Uterus (tissue), 4 donors: Measurements from ENCODE around the gene NAP1L4. TPM values are rescaled to one million over a fixed set of nuclear protein-coding genes. Genes with fewer than 3 reads are reported as not detected.

Source experiments
- DNase-seq, 2 donors: peaks; one replicate each; pipeline ENCODE4 v3.0.0-alpha.2; 2019 to 2020
- H3K27ac ChIP-seq, 2 donors: fragments of 200-600 bp; sonication (generic); 1 replicate in 1 of 2; 2 replicates in 1 of 2; pipeline ENCODE4 v1.5.1; 2016 to 2018
- H3K27me3 ChIP-seq, 2 donors: fragments of 200-600 bp; sonication (generic); one replicate each; pipeline ENCODE4 v1.5.1; 2018 to 2019; ENCODE audit warnings: control low read depth in 1 of 2
- H3K36me3 ChIP-seq, 2 donors: fragments of 200-600 bp; sonication (generic); one replicate each; pipeline ENCODE4 v1.5.1; 2019; ENCODE audit warnings: control low read depth in 1 of 2
- H3K4me1 ChIP-seq, 2 donors: fragments of 200-600 bp; sonication (generic); one replicate each; pipeline ENCODE4 v1.5.1; 2018 to 2019; ENCODE audit warnings: control low read depth in 1 of 2
- H3K4me3 ChIP-seq, 2 donors: fragments of 200-600 bp; sonication (generic); 1 replicate in 1 of 2; 2 replicates in 1 of 2; pipeline ENCODE4 v1.5.1; 2018 to 2019; ENCODE audit warnings: mild to moderate bottlenecking in 1 of 2
- H3K9me3 ChIP-seq, 2 donors: fragments of 200-600 bp; sonication (generic); one replicate each; pipeline ENCODE4 v1.5.1; 2019; ENCODE audit warnings: control low read depth in 1 of 2
- CTCF ChIP-seq, 4 experiments: fragments of 200-600 bp in 2 of 4; fragments of 450-650 bp in 2 of 4; sonication (generic) in 2 of 4; IDR thresholded peaks; one replicate each; pipeline ENCODE4 v1.5.1; 2016 to 2019; ENCODE audit warnings: antibody characterized with exemption in 4 of 4, mild to moderate bottlenecking in 2 of 4, moderate library complexity in 1 of 4
- POLR2A ChIP-seq, 2 donors: fragments of 450-650 bp; IDR thresholded peaks; one replicate each; pipeline ENCODE4 v1.6.1; 2016; ENCODE audit warnings: antibody characterized with exemption in 2 of 2, mild to moderate bottlenecking in 1 of 2, moderate library complexity in 1 of 2
- intact Hi-C: fragments of 100-400 bp; cut with DNase I; formaldehyde crosslinking; loops from one replicate; pipeline ENCODE4 v1.15.1; 2023; ENCODE audit warnings: low total_unique reads
- total RNA-seq, 4 donors: library from RNA; depleted of rRNA in 3 of 4; stranded (reverse); fragments of >200 nt in 3 of 4; gene quantifications; one replicate each; pipeline versions ENCODE4 v1.1.0 to v1.2.4, GENCODE V29; 2014 to 2023
- donor health status: DM: yes; HTN: yes; CAD: no.

NAP1L4 gene
- total RNA-seq, 4 donors from 2014 or later, result 96.1 to 183 (median 129) TPM

- Histone ChIP-seq H3K4me1 (no peaks in the 10 kb centered on the region), H3K27ac (no peak overlapping the region), H3K36me3 (no peaks in the 10 kb centered on the region), H3K27me3 (no peaks in the 10 kb centered on the region), H3K4me3 (no peak overlapping the region), H3K9me3 (no peaks in the 10 kb centered on the region)
- TF ChIP-seq POLR2A (IDR thresholded peaks at IDR 0.05), result no peak
- TF ChIP-seq CTCF (IDR thresholded peaks at IDR 0.05), result no peak
- intact Hi-C loops, result no loop called here
- DNase-seq, result no peak
Measured at GRCh38 chr11:3015796-3016195, 23.7 kb upstream of the NAP1L4 start.

GRCh38 chr11:3014943-3015342 is 22.8 kb upstream of the NAP1L4 start:
- H3K4me3 ChIP-seq, result no peak overlapping the region
- intact Hi-C loops, result no loop called here
- no peaks in the 10 kb centered on the region for H3K9me3 ChIP-seq
- DNase-seq, result no peak
- H3K36me3 ChIP-seq, result no peaks in the 10 kb centered on the region
- no peaks in the 10 kb centered on the region for H3K27me3 ChIP-seq
- H3K4me1 ChIP-seq, result no peaks in the 10 kb centered on the region
- no peak for TF ChIP-seq CTCF (IDR thresholded peaks at IDR 0.05)
- TF ChIP-seq POLR2A (IDR thresholded peaks at IDR 0.05), result no peak
- no peak overlapping the region for H3K27ac ChIP-seq

- Histone ChIP-seq H3K4me3 (no peak overlapping the region), H3K27ac (no peak overlapping the region), H3K36me3 (no peaks in the 10 kb centered on the region), H3K9me3 (no peaks in the 10 kb centered on the region), H3K4me1 (no peaks in the 10 kb centered on the region), H3K27me3 (no peaks in the 10 kb centered on the region)
- TF ChIP-seq CTCF (IDR thresholded peaks at IDR 0.05) (no peak), POLR2A (IDR thresholded peaks at IDR 0.05) (no peak)
- intact Hi-C loops, result no loop called here
- DNase-seq, result no peak
Measured at GRCh38 chr11:3014057-3014938, 22.2 kb upstream of the NAP1L4 start.

- no peak for DNase-seq
- Histone ChIP-seq H3K9me3 (no peaks in the 10 kb centered on the region), H3K36me3 (no peaks in the 10 kb centered on the region), H3K4me3 (no peak overlapping the region), H3K4me1 (no peaks in the 10 kb centered on the region), H3K27ac (no peak overlapping the region), H3K27me3 (no peaks in the 10 kb centered on the region)
- TF ChIP-seq POLR2A (IDR thresholded peaks at IDR 0.05) (no peak), CTCF (IDR thresholded peaks at IDR 0.05) (no peak)
- intact Hi-C loops, result no loop called here
Measured at GRCh38 chr11:3011891-3012885, 20.1 kb upstream of the NAP1L4 start.
